GM23248 (cell line): Measurements from ENCODE around the gene FHOD3. TPM values are rescaled to one million over a fixed set of nuclear protein-coding genes. Genes with fewer than 3 reads are reported as not detected.

Experiments used
- DNase-seq: peaks from one replicate; pipeline ENCODE4 v3.0.0-alpha.2; 2015
- H2AFZ ChIP-seq: fragments of 200-600 bp; sonication (generic); 2 replicates; pipeline ENCODE4 v1.6.1; 2016; ENCODE audit warnings: antibody characterized with exemption
- H3F3A ChIP-seq: fragments of 200-600 bp; sonication (generic); 2 replicates; pipeline ENCODE4 v1.6.1; 2016; ENCODE audit warnings: mild to moderate bottlenecking, antibody characterized with exemption, mixed run types; ENCODE audit not compliant: insufficient read depth
- H3K27ac ChIP-seq: fragments of 200-600 bp; sonication (generic); 2 replicates; pipeline ENCODE4 v1.5.1; 2016; ENCODE audit warnings: mild to moderate bottlenecking
- H3K27me3 ChIP-seq: fragments of 200-600 bp; sonication (generic); replicated peaks from 2 replicates; pipeline ENCODE4 v1.6.1; 2016; ENCODE audit warnings: mild to moderate bottlenecking; ENCODE audit not compliant: insufficient read depth
- H3K36me3 ChIP-seq: fragments of 200-600 bp; sonication (generic); 2 replicates; pipeline ENCODE4 v1.6.1; 2016; ENCODE audit warnings: low read depth, mild to moderate bottlenecking
- H3K4me1 ChIP-seq: fragments of 200-600 bp; sonication (generic); 2 replicates; pipeline ENCODE4 v1.6.1; 2016; ENCODE audit warnings: mild to moderate bottlenecking; ENCODE audit not compliant: insufficient read depth
- H3K4me2 ChIP-seq: fragments of 200-600 bp; sonication (generic); one replicate; pipeline ENCODE4 v1.6.1; 2016; ENCODE audit warnings: mild to moderate bottlenecking; ENCODE audit not compliant: unreplicated experiment
- H3K4me3 ChIP-seq: fragments of 200-600 bp; sonication (generic); 2 replicates; pipeline ENCODE4 v1.5.1; 2016; ENCODE audit warnings: mild to moderate bottlenecking
- H3K79me2 ChIP-seq: fragments of 200-600 bp; sonication (generic); 2 replicates; pipeline ENCODE4 v1.6.1; 2016; ENCODE audit warnings: mild to moderate bottlenecking; ENCODE audit not compliant: insufficient read depth
- H3K9ac ChIP-seq: fragments of 200-600 bp; sonication (generic); 2 replicates; pipeline ENCODE4 v1.6.1; 2016; ENCODE audit warnings: mild to moderate bottlenecking
- H3K9me2 ChIP-seq: fragments of 200-600 bp; sonication (generic); 2 replicates; pipeline ENCODE4 v1.6.1; 2016; ENCODE audit warnings: mixed run types, mild to moderate bottlenecking, moderate library complexity; ENCODE audit not compliant: insufficient read depth
- H3K9me3 ChIP-seq: fragments of 200-600 bp; sonication (generic); one replicate; pipeline ENCODE4 v1.6.1; 2017; ENCODE audit warnings: low read depth
- H4K20me1 ChIP-seq: fragments of 200-600 bp; sonication (generic); 2 replicates; pipeline ENCODE4 v1.6.0; 2016; ENCODE audit not compliant: insufficient read depth
- EZH2 ChIP-seq: fragments of 200-600 bp; sonication (generic); IDR thresholded peaks from 2 replicates; pipeline ENCODE4 v1.6.1; 2018; ENCODE audit warnings: antibody characterized with exemption, mild to moderate bottlenecking; ENCODE audit not compliant: insufficient read depth, poor library complexity, severe bottlenecking
- EZH2phosphoT487 ChIP-seq: fragments of 200-600 bp; sonication (generic); IDR thresholded peaks from 2 replicates; pipeline ENCODE4 v1.6.1; 2018; ENCODE audit warnings: antibody characterized with exemption, moderate library complexity, mild to moderate bottlenecking, low read depth; ENCODE audit not compliant: insufficient read depth
- WGBS, 2 experiments: methylation state at CpG; one replicate each; pipeline ENCODE4 v1.1.6; 2015 to 2017; ENCODE audit warnings: low lambda C conversion rate in 2 of 2, low coverage in 1 of 2; ENCODE audit errors: missing lambda C conversion rate in 2 of 2; 5-methylcytosine and 5-hydroxymethylcytosine counted together
- in situ Hi-C: fragments of 300-500 bp; cut with MboI; formaldehyde crosslinking; loops from 2 replicates; pipeline ENCODE4 v1.15.0; 2020
- polyA plus RNA-seq: library from polyadenylated mRNA; unstranded; fragments of >200 nt; fragmentation: Nextera tagmentation; extraction: Ambion mirVana; gene quantifications from 2 replicates; pipeline ENCODE4 v1.2.1, GENCODE V29; 2016
- total RNA-seq: library from RNA; depleted of rRNA; stranded (reverse); fragments of >200 nt; shearing (Covaris generic); gene quantifications from 2 replicates; pipeline ENCODE4 v1.2.3, GENCODE V29; 2014

Gene FHOD3
- total and polyA plus RNA-seq, 2 experiments from 2014 or later: 1.6 to 10.1 TPM

DNA sequence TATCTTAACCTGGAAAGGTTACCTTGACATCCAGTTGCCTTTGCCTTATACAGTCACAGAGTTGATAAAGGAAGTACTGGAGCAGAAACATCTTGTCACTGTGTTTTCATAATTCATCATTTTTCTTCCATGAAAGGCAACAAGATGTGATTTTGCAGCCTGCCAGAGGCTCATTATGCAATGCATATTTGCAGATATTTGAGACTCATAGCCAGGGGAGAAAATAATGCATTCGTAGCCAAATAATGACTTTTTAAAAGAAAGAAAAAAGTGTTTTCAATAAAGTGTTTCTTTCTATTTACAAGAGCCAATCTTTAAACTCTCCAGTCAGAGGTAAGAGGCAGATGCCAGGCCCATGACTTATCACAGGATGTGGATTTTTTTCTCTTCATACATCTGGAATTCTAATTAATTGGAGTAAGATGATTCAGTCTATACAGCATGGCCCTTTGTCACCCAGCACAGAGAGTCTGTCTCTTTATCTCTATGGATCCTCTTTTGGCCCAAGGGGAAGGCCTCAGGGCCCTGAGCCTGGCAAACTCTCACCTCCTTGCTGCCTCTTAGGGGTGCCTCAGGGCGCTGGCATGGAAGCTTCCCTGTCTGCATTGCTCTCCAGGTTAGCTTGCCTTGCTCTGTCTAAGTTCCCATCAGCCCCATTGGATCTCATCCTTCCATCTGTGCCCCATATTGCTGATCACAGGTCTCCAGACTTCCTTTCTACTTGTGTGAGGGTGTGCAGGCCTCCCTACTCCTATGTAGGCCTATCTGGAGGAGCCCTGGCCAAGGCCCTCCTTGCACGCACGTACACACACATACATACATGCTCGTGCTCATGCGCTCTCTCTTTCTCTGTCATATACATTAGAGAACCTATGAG lies 283.6 kb downstream of the FHOD3 start:
- no peaks in the 10 kb centered on the region for H3K79me2 ChIP-seq
- H3F3A ChIP-seq: peaks cover 31% of the 10 kb centered on the region
- H4K20me1 ChIP-seq: no peaks in the 10 kb centered on the region
- DNase-seq: peak; percentile 88
- in situ Hi-C loops: no loop called here
- H3K36me3 ChIP-seq: no peaks in the 10 kb centered on the region
- no peaks in the 10 kb centered on the region for H3K9me3 ChIP-seq
- peak overlapping the region; percentile 37 for H3K4me3 ChIP-seq
- H3K9me2 ChIP-seq: no peaks in the 10 kb centered on the region
- peak overlapping the region; percentile 49 for H3K4me2 ChIP-seq
- TF ChIP-seq EZH2: no peak
- TF ChIP-seq EZH2phosphoT487: no peak
- peaks cover 41% of the 10 kb centered on the region for H3K4me1 ChIP-seq
- no peaks in the 10 kb centered on the region for H3K27me3 ChIP-seq
- peak overlapping the region; percentile 80 for H3K27ac ChIP-seq
- H2AFZ ChIP-seq: peak overlapping the region; percentile 46; the same call in 1 of the 2 replicates
- WGBS, 2 experiments: 60 to 63% methylated on average over 5 to 6 of the region's 6 CpGs
- peak overlapping the region; percentile 35 for H3K9ac ChIP-seq

DNA sequence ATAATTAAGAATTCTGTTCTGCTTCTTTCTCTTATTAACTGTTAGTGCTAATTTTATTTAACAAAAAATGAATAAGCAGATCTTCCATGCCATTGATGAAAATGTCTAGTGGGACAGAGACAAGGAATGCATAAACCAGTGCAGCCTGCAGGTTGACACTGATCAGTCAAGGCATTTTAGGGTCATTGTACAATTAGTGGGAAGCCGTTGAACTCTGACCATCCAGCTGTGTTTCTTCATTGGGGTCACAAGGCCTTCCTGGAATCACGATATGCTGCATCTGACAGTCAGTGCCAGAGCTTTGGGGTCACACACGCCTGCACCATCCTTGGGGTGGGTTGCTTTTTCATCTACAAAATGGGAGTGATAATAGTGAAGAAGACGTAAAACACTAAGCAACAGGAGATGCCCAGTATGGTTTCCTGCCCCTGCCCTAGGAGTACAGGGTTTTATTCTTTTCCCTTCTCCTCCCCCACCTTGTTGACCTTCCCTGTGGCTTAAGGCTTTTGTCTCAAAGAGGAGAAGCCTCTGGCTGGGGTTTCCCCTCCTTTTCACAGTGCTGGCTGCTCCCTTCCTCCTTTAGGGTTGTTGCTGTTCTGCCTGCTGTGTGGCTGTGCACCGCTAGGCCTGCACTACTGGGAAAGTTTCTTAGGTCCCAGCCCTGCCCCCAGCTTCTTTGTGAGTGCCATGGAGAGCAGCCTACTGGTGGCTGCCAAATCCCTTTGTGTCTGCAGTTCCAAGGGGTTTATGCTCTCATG lies 285.7 kb downstream of the FHOD3 start:
- no peaks in the 10 kb centered on the region for H3K9me3 ChIP-seq
- peaks cover 41% of the 10 kb centered on the region for H3K4me1 ChIP-seq
- H3F3A ChIP-seq: peaks cover 31% of the 10 kb centered on the region
- H3K4me2 ChIP-seq: no peak overlapping the region
- H3K79me2 ChIP-seq: no peaks in the 10 kb centered on the region
- no peak overlapping the region for H2AFZ ChIP-seq
- H3K27me3 ChIP-seq: no peaks in the 10 kb centered on the region
- no peak overlapping the region for H3K9ac ChIP-seq
- no peak overlapping the region for H3K27ac ChIP-seq
- 92 to 95% methylated on average over 5 of the region's 5 CpGs for WGBS, 2 experiments
- DNase-seq: no peak
- in situ Hi-C loops: no loop called here
- H3K9me2 ChIP-seq: no peaks in the 10 kb centered on the region
- no peaks in the 10 kb centered on the region for H4K20me1 ChIP-seq
- TF ChIP-seq EZH2phosphoT487: no peak
- no peak for TF ChIP-seq EZH2
- no peaks in the 10 kb centered on the region for H3K36me3 ChIP-seq
- H3K4me3 ChIP-seq: no peak overlapping the region

- DNase-seq: peak; percentile 66
- peaks cover 12% of the 10 kb centered on the region; the same call in 1 of the 2 replicates for H3F3A ChIP-seq
- no peaks in the 10 kb centered on the region for H4K20me1 ChIP-seq
- no peaks in the 10 kb centered on the region for H3K9me3 ChIP-seq
- no peaks in the 10 kb centered on the region for H3K36me3 ChIP-seq
- peak overlapping the region; percentile 13 for H3K4me2 ChIP-seq
- in situ Hi-C loops: no loop called here
- H2AFZ ChIP-seq: no peak overlapping the region
- WGBS, 2 experiments: 83 to 85% methylated on average over 10 of the region's 10 CpGs
- H3K27me3 ChIP-seq: no peaks in the 10 kb centered on the region
- no peak overlapping the region for H3K4me3 ChIP-seq
- no peak overlapping the region for H3K9ac ChIP-seq
- no peaks in the 10 kb centered on the region for H3K79me2 ChIP-seq
- no peak for TF ChIP-seq EZH2
- H3K27ac ChIP-seq: no peak overlapping the region
- no peaks in the 10 kb centered on the region for H3K9me2 ChIP-seq
- H3K4me1 ChIP-seq: peaks cover 15% of the 10 kb centered on the region
These were observed 292.5 kb downstream of the FHOD3 start for GRCh38 chr18:36589857-36590543.
